Measurements from ENCODE around the gene CST11.

Gene CST11

GRCh38 chr20:23484081-23484480 is 31.4 kb upstream of the CST11 start:
- H2AFZ ChIP-seq (ENCODE audit: low read length), result no peak overlapping the region
- no peak overlapping the region for H3K27ac ChIP-seq (replicated peaks; ENCODE audit: low read length)
- H3K27me3 ChIP-seq (ENCODE audit: control insufficient read depth in 3 of 3, insufficient read depth in 3 of 3, low read depth in 1 of 3, low read length in 3 of 3), result no peaks in the 10 kb centered on the region
- H4K8ac ChIP-seq (ENCODE audit: low read depth, low read length), result no peak overlapping the region
- peaks cover 0 to 3% of the 10 kb centered on the region in 2 donors for H3K9me3 ChIP-seq (replicated peaks in 1 of 2; ENCODE audit: control insufficient read depth in 2 of 2, insufficient read depth in 1 of 2, low read depth in 1 of 2, low read length in 2 of 2)
- H3K79me1 ChIP-seq (ENCODE audit: low read depth, low read length), result no peaks in the 10 kb centered on the region
- peaks cover 0 to 1% of the 10 kb centered on the region in 2 donors for H3K4me1 ChIP-seq (ENCODE audit: control insufficient read depth in 2 of 2, insufficient read depth in 1 of 2, low read depth in 1 of 2, low read length in 2 of 2)
- no peak overlapping the region for H3K4me3 ChIP-seq (ENCODE audit: low read length in 2 of 2)
- H2BK15ac ChIP-seq (ENCODE audit: low read length), result no peak overlapping the region
- no peak overlapping the region for H3K4ac ChIP-seq (ENCODE audit: low read length)
- H3K18ac ChIP-seq (ENCODE audit: low read length), result no peak overlapping the region
- H3K23ac ChIP-seq (ENCODE audit: low read depth, low read length, poor library complexity), result no peak overlapping the region
- H2BK120ac ChIP-seq (ENCODE audit: low read depth, low read length), result no peak overlapping the region
- no peak overlapping the region for H3K14ac ChIP-seq (ENCODE audit: low read length)
- no peak overlapping the region for H2BK5ac ChIP-seq (ENCODE audit: low read length)
- H3K9ac ChIP-seq (ENCODE audit: low read depth, low read length, poor library complexity), result no peak overlapping the region
- no peak for DNase-seq (ENCODE audit: low spot score)
- no peak overlapping the region for H2BK12ac ChIP-seq (ENCODE audit: low read length)
- H4K91ac ChIP-seq (ENCODE audit: low read depth, low read length, poor library complexity), result no peak overlapping the region
- H3K36me3 ChIP-seq (replicated peaks in 1 of 2; ENCODE audit: control insufficient read depth in 2 of 2, insufficient read depth in 2 of 2, low read length in 2 of 2), result no peaks in the 10 kb centered on the region
- no CpG with 5 or more reads among the region's 4 CpGs for WGBS, 2 donors (ENCODE audit: extremely low coverage in 2 of 2, insufficient read length in 2 of 2, insufficient replicate concordance in 1 of 2)
- H2AK5ac ChIP-seq (ENCODE audit: low read depth, low read length), result no peak overlapping the region
- H3K4me2 ChIP-seq (ENCODE audit: insufficient read depth, low read length, poor library complexity, severe bottlenecking), result no peak overlapping the region

- H2BK15ac ChIP-seq (ENCODE audit: low read length), result no peak overlapping the region
- H3K9ac ChIP-seq (ENCODE audit: low read depth, low read length, poor library complexity), result no peak overlapping the region
- H4K8ac ChIP-seq (ENCODE audit: low read depth, low read length), result no peak overlapping the region
- no peak overlapping the region for H3K27ac ChIP-seq (replicated peaks; ENCODE audit: low read length)
- WGBS, 2 donors (ENCODE audit: extremely low coverage in 2 of 2, insufficient read length in 2 of 2, insufficient replicate concordance in 1 of 2), result no CpG with 5 or more reads among the region's 2 CpGs
- H3K18ac ChIP-seq (ENCODE audit: low read length), result no peak overlapping the region
- H3K4me3 ChIP-seq (ENCODE audit: low read length in 2 of 2), result no peak overlapping the region
- H3K27me3 ChIP-seq (ENCODE audit: control insufficient read depth in 3 of 3, insufficient read depth in 3 of 3, low read depth in 1 of 3, low read length in 3 of 3), result no peaks in the 10 kb centered on the region
- H3K23ac ChIP-seq (ENCODE audit: low read depth, low read length, poor library complexity), result no peak overlapping the region
- H2AK5ac ChIP-seq (ENCODE audit: low read depth, low read length), result no peak overlapping the region
- no peak overlapping the region for H3K4ac ChIP-seq (ENCODE audit: low read length)
- no peak overlapping the region for H3K4me2 ChIP-seq (ENCODE audit: insufficient read depth, low read length, poor library complexity, severe bottlenecking)
- H3K79me1 ChIP-seq (ENCODE audit: low read depth, low read length), result no peaks in the 10 kb centered on the region
- H2BK5ac ChIP-seq (ENCODE audit: low read length), result no peak overlapping the region
- peaks cover 0 to 1% of the 10 kb centered on the region in 2 donors for H3K4me1 ChIP-seq (ENCODE audit: control insufficient read depth in 2 of 2, insufficient read depth in 1 of 2, low read depth in 1 of 2, low read length in 2 of 2)
- no peak overlapping the region for H4K91ac ChIP-seq (ENCODE audit: low read depth, low read length, poor library complexity)
- H2AFZ ChIP-seq (ENCODE audit: low read length), result no peak overlapping the region
- no peak for DNase-seq (ENCODE audit: low spot score)
- H2BK12ac ChIP-seq (ENCODE audit: low read length), result no peak overlapping the region
- no peaks in the 10 kb centered on the region for H3K36me3 ChIP-seq (replicated peaks in 1 of 2; ENCODE audit: control insufficient read depth in 2 of 2, insufficient read depth in 2 of 2, low read length in 2 of 2)
- peaks cover 0 to 8% of the 10 kb centered on the region in 2 donors for H3K9me3 ChIP-seq (replicated peaks in 1 of 2; ENCODE audit: control insufficient read depth in 2 of 2, insufficient read depth in 1 of 2, low read depth in 1 of 2, low read length in 2 of 2)
- H3K14ac ChIP-seq (ENCODE audit: low read length), result no peak overlapping the region
- no peak overlapping the region for H2BK120ac ChIP-seq (ENCODE audit: low read depth, low read length)
Measured at GRCh38 chr20:23482138-23482537, 29.5 kb upstream of the CST11 start.

GRCh38 chr20:23479043-23479442 is 26.4 kb upstream of the CST11 start:
- H3K4me3 ChIP-seq (ENCODE audit: low read length in 2 of 2), result peak overlapping the region in 1 of 2 donors; percentile 5
- H2BK15ac ChIP-seq (ENCODE audit: low read length), result no peak overlapping the region
- H3K18ac ChIP-seq (ENCODE audit: low read length), result peak overlapping the region; percentile 18
- H3K27me3 ChIP-seq (ENCODE audit: control insufficient read depth in 3 of 3, insufficient read depth in 3 of 3, low read depth in 1 of 3, low read length in 3 of 3), result no peaks in the 10 kb centered on the region
- H4K8ac ChIP-seq (ENCODE audit: low read depth, low read length), result no peak overlapping the region
- no peaks in the 10 kb centered on the region for H3K79me1 ChIP-seq (ENCODE audit: low read depth, low read length)
- H2BK120ac ChIP-seq (ENCODE audit: low read depth, low read length), result no peak overlapping the region
- no peak for DNase-seq (ENCODE audit: low spot score)
- no peak overlapping the region for H3K23ac ChIP-seq (ENCODE audit: low read depth, low read length, poor library complexity)
- peak overlapping the region; percentile 1 for H3K14ac ChIP-seq (ENCODE audit: low read length)
- no peak overlapping the region for H4K91ac ChIP-seq (ENCODE audit: low read depth, low read length, poor library complexity)
- H2AFZ ChIP-seq (ENCODE audit: low read length), result no peak overlapping the region
- WGBS, 2 donors (ENCODE audit: extremely low coverage in 2 of 2, insufficient read length in 2 of 2, insufficient replicate concordance in 1 of 2), result no CpG with 5 or more reads among the region's 4 CpGs
- H3K4ac ChIP-seq (ENCODE audit: low read length), result no peak overlapping the region
- H3K4me1 ChIP-seq (ENCODE audit: control insufficient read depth in 2 of 2, insufficient read depth in 1 of 2, low read depth in 1 of 2, low read length in 2 of 2), result peaks cover 0 to 1% of the 10 kb centered on the region in 2 donors
- H2BK5ac ChIP-seq (ENCODE audit: low read length), result no peak overlapping the region
- no peak overlapping the region for H3K4me2 ChIP-seq (ENCODE audit: insufficient read depth, low read length, poor library complexity, severe bottlenecking)
- peaks cover 0 to 1% of the 10 kb centered on the region in 2 donors for H3K36me3 ChIP-seq (replicated peaks in 1 of 2; ENCODE audit: control insufficient read depth in 2 of 2, insufficient read depth in 2 of 2, low read length in 2 of 2)
- no peak overlapping the region for H3K27ac ChIP-seq (replicated peaks; ENCODE audit: low read length)
- no peak overlapping the region for H2AK5ac ChIP-seq (ENCODE audit: low read depth, low read length)
- no peak overlapping the region for H2BK12ac ChIP-seq (ENCODE audit: low read length)
- no peak overlapping the region for H3K9ac ChIP-seq (ENCODE audit: low read depth, low read length, poor library complexity)
- peaks cover 0 to 13% of the 10 kb centered on the region in 2 donors for H3K9me3 ChIP-seq (replicated peaks in 1 of 2; ENCODE audit: control insufficient read depth in 2 of 2, insufficient read depth in 1 of 2, low read depth in 1 of 2, low read length in 2 of 2)

GRCh38 chr20:23477223-23477622 is 24.5 kb upstream of the CST11 start:
- Histone ChIP-seq H3K4me1 (ENCODE audit: control insufficient read depth in 2 of 2, insufficient read depth in 1 of 2, low read depth in 1 of 2, low read length in 2 of 2) (peaks cover 0 to 1% of the 10 kb centered on the region in 2 donors), H3K23ac (ENCODE audit: low read depth, low read length, poor library complexity) (no peak overlapping the region), H2BK5ac (ENCODE audit: low read length) (no peak overlapping the region), H3K27ac (replicated peaks; ENCODE audit: low read length) (no peak overlapping the region), H3K27me3 (ENCODE audit: control insufficient read depth in 3 of 3, insufficient read depth in 3 of 3, low read depth in 1 of 3, low read length in 3 of 3) (no peaks in the 10 kb centered on the region), H2BK120ac (ENCODE audit: low read depth, low read length) (no peak overlapping the region), H3K4me3 (ENCODE audit: low read length in 2 of 2) (no peak overlapping the region), H2AFZ (ENCODE audit: low read length) (no peak overlapping the region), H4K8ac (ENCODE audit: low read depth, low read length) (no peak overlapping the region), H3K14ac (ENCODE audit: low read length) (no peak overlapping the region), H3K18ac (ENCODE audit: low read length) (peak overlapping the region; percentile 60), H3K79me1 (ENCODE audit: low read depth, low read length) (no peaks in the 10 kb centered on the region), H3K4me2 (ENCODE audit: insufficient read depth, low read length, poor library complexity, severe bottlenecking) (no peak overlapping the region), H4K91ac (ENCODE audit: low read depth, low read length, poor library complexity) (no peak overlapping the region), H3K36me3 (replicated peaks in 1 of 2; ENCODE audit: control insufficient read depth in 2 of 2, insufficient read depth in 2 of 2, low read length in 2 of 2) (peaks cover 0 to 1% of the 10 kb centered on the region in 2 donors), H3K9me3 (replicated peaks in 1 of 2; ENCODE audit: control insufficient read depth in 2 of 2, insufficient read depth in 1 of 2, low read depth in 1 of 2, low read length in 2 of 2) (peaks cover 0 to 13% of the 10 kb centered on the region in 2 donors), H2AK5ac (ENCODE audit: low read depth, low read length) (no peak overlapping the region), H3K4ac (ENCODE audit: low read length) (no peak overlapping the region), H3K9ac (ENCODE audit: low read depth, low read length, poor library complexity) (no peak overlapping the region), H2BK15ac (ENCODE audit: low read length) (no peak overlapping the region), H2BK12ac (ENCODE audit: low read length) (no peak overlapping the region)
- no peak for DNase-seq (ENCODE audit: low spot score)
- WGBS, 2 donors (ENCODE audit: extremely low coverage in 2 of 2, insufficient read length in 2 of 2, insufficient replicate concordance in 1 of 2), result no CpG with 5 or more reads among the region's 3 CpGs

All from neuronal stem cell (in vitro differentiated cells).